Loucy (cell line): ENCODE results near the gene FOSL1.

Experiments
- H2AFZ ChIP-seq: fragments of 200-600 bp; sonication (generic); 2 replicates; pipeline ENCODE4 v1.6.0; 2016; ENCODE audit warnings: antibody characterized with exemption, mild to moderate bottlenecking, low read length, moderate library complexity
- H3F3A ChIP-seq: fragments of 200-600 bp; 2 replicates; pipeline ENCODE4 v1.6.0; 2016; ENCODE audit warnings: antibody characterized with exemption, low read depth, mild to moderate bottlenecking
- H3K27me3 ChIP-seq: fragments of 200-600 bp; sonication (generic); 2 replicates; pipeline ENCODE4 v1.6.1; 2014; ENCODE audit warnings: low read length, mild to moderate bottlenecking; ENCODE audit not compliant: insufficient read depth, poor library complexity, severe bottlenecking
- H3K36me3 ChIP-seq: fragments of 200-600 bp; sonication (generic); 2 replicates; pipeline ENCODE4 v1.6.1; 2016; ENCODE audit warnings: low read length; ENCODE audit not compliant: insufficient read depth
- H3K4me1 ChIP-seq: fragments of 200-600 bp; sonication (generic); 2 replicates; pipeline ENCODE4 v1.5.1; 2014; ENCODE audit warnings: low read length, mild to moderate bottlenecking; ENCODE audit not compliant: insufficient read depth, poor library complexity, severe bottlenecking
- H3K4me2 ChIP-seq: fragments of 200-600 bp; sonication (generic); 2 replicates; pipeline ENCODE4 v1.6.0; 2014; ENCODE audit warnings: antibody characterized with exemption, low read length, low read depth, mild to moderate bottlenecking; ENCODE audit not compliant: poor library complexity, severe bottlenecking
- H3K4me3 ChIP-seq: fragments of 200-600 bp; sonication (generic); 2 replicates; pipeline ENCODE4 v1.5.1; 2014; ENCODE audit warnings: low read length, mild to moderate bottlenecking, mixed read lengths; ENCODE audit not compliant: poor library complexity, severe bottlenecking
- H3K79me2 ChIP-seq: fragments of 200-600 bp; sonication (generic); 2 replicates; pipeline ENCODE4 v1.6.1; 2014; ENCODE audit warnings: low read length; ENCODE audit not compliant: insufficient read depth
- H3K9ac ChIP-seq: fragments of 200-600 bp; sonication (generic); 2 replicates; pipeline ENCODE4 v1.6.0; 2014; ENCODE audit warnings: mild to moderate bottlenecking, low read depth, low read length, moderate library complexity; ENCODE audit not compliant: poor library complexity, severe bottlenecking
- H3K9me2 ChIP-seq: fragments of 200-600 bp; sonication (generic); replicated peaks from 2 replicates; pipeline ENCODE4 v1.6.1; 2016; ENCODE audit warnings: low read depth, low read length, mixed read lengths
- H3K9me3 ChIP-seq: fragments of 200-600 bp; sonication (generic); 2 replicates; pipeline ENCODE4 v1.6.1; 2014; ENCODE audit warnings: mild to moderate bottlenecking, antibody characterized with exemption, low read length, low read depth; ENCODE audit not compliant: insufficient read depth
- H4K20me1 ChIP-seq: fragments of 200-600 bp; sonication (generic); 2 replicates; pipeline ENCODE4 v1.6.0; 2014; ENCODE audit warnings: antibody characterized with exemption, low read length, mild to moderate bottlenecking; ENCODE audit not compliant: insufficient read depth, poor library complexity, severe bottlenecking
- EZH2phosphoT487 ChIP-seq: fragments of 200-600 bp; IDR thresholded peaks from 2 replicates; pipeline ENCODE4 v1.6.1; 2018; ENCODE audit warnings: antibody characterized with exemption, mild to moderate bottlenecking, moderate library complexity, borderline replicate concordance
- TF ChIP-seq, protein P1 (sequence below): fragments of 200-600 bp; sonication (generic); conservative IDR thresholded peaks from 2 replicates; pipeline ENCODE4 v1.5.1; 2014; ENCODE audit warnings: mild to moderate bottlenecking, antibody characterized with exemption, low read length

The FOSL1 gene

GRCh38 chr11:65871811-65872548, 28.2 kb downstream of the FOSL1 start:
- H3K9ac ChIP-seq: no peak overlapping the region
- TF ChIP-seq, protein P1, sequence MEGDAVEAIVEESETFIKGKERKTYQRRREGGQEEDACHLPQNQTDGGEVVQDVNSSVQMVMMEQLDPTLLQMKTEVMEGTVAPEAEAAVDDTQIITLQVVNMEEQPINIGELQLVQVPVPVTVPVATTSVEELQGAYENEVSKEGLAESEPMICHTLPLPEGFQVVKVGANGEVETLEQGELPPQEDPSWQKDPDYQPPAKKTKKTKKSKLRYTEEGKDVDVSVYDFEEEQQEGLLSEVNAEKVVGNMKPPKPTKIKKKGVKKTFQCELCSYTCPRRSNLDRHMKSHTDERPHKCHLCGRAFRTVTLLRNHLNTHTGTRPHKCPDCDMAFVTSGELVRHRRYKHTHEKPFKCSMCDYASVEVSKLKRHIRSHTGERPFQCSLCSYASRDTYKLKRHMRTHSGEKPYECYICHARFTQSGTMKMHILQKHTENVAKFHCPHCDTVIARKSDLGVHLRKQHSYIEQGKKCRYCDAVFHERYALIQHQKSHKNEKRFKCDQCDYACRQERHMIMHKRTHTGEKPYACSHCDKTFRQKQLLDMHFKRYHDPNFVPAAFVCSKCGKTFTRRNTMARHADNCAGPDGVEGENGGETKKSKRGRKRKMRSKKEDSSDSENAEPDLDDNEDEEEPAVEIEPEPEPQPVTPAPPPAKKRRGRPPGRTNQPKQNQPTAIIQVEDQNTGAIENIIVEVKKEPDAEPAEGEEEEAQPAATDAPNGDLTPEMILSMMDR: no peak
- no peak for TF ChIP-seq EZH2phosphoT487
- no peak overlapping the region for H3K4me2 ChIP-seq
- no peaks in the 10 kb centered on the region for H3K9me3 ChIP-seq
- H3K4me1 ChIP-seq: peaks cover 34% of the 10 kb centered on the region
- H3K36me3 ChIP-seq: no peaks in the 10 kb centered on the region; the same call in 1 of the 2 replicates
- no peaks in the 10 kb centered on the region for H3K27me3 ChIP-seq
- peaks cover 4% of the 10 kb centered on the region for H4K20me1 ChIP-seq
- H3F3A ChIP-seq: no peaks in the 10 kb centered on the region
- H3K9me2 ChIP-seq: no peaks in the 10 kb centered on the region
- no peaks in the 10 kb centered on the region for H3K79me2 ChIP-seq
- no peak overlapping the region for H2AFZ ChIP-seq
- H3K4me3 ChIP-seq: no peak overlapping the region

DNA sequence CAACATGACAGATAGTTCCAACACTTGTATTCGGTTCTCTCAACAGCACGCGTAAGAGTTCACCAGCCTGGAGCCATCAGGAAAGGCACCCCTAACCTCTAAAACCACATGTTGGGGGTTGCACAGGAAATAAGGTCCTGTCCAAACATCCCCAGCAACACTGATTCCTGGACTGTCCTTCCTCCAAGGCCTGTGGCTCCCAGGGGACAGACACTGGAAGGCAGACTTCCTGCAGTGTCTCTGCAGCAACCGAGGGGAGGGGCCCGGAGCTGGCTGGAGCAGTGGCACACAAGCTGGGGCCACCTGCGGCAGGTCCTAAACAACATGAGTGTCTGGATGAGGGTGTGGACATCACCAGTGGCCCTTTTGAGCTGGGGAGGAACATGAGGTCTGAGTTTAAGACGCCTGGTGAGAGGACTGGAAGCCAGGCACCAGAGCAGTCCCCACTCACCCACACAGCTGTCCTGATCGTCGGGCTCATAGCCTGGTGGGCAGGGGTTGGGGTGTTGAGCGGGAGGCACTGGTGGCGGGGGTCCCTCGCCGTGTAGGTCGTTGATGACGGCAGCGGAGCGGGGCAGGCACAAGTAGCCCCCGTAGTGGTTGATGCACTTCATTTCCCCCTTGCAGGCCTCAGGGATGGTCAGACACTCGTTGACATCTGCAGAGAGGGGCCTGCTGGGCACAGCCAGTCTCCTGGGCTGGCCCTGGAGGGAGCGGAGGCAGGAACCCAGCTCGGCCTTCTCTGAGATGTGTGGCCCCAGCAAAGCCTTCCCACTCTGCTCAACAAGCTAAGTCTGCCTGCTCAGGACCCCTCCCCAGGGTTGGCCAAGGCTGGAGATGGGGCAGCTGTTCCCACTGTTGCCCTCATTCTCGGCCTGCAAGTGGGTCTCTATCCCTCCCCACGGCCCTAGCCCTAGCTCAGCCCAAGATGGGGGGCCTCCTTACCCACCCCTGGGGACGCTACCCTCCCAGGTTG, 29.2 kb downstream of the FOSL1 start:
- H3K4me2 ChIP-seq: peak overlapping the region; percentile 41
- peak overlapping the region; percentile 0 for H3K9ac ChIP-seq
- H3K79me2 ChIP-seq: no peaks in the 10 kb centered on the region
- no peaks in the 10 kb centered on the region; the same call in 1 of the 2 replicates for H3K36me3 ChIP-seq
- H3K4me3 ChIP-seq: peak overlapping the region; percentile 21
- no peaks in the 10 kb centered on the region for H3F3A ChIP-seq
- no peaks in the 10 kb centered on the region for H3K9me3 ChIP-seq
- H3K27me3 ChIP-seq: no peaks in the 10 kb centered on the region
- H3K9me2 ChIP-seq: no peaks in the 10 kb centered on the region
- no peak overlapping the region for H2AFZ ChIP-seq
- TF ChIP-seq, protein P1: no peak
- TF ChIP-seq EZH2phosphoT487: no peak
- peaks cover 4% of the 10 kb centered on the region for H4K20me1 ChIP-seq
- H3K4me1 ChIP-seq: peaks cover 34% of the 10 kb centered on the region

DNA sequence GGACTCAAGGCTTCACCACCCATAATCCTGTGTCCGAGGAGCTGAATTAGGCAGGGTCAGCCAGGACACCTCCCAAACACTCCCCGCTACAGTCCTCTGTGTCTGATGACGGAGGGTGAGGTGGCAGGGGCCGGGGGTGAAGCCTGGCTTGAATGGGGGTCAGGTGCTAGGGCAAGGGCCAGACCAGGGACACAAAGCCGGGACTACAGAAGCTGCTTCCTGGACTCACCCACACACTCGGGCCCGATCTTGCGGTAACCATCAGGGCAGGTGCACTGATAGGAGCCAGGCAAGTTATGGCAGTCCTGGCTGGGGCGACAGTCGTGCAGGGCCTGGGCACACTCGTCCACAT, 29.9 kb downstream of the FOSL1 start:
- TF ChIP-seq, protein P1: no peak
- TF ChIP-seq EZH2phosphoT487: no peak
- peak overlapping the region; percentile 0 for H3K9ac ChIP-seq
- no peaks in the 10 kb centered on the region for H3K27me3 ChIP-seq
- no peak overlapping the region for H2AFZ ChIP-seq
- H4K20me1 ChIP-seq: peaks cover 4% of the 10 kb centered on the region
- peak overlapping the region; percentile 21 for H3K4me3 ChIP-seq
- H3K9me3 ChIP-seq: no peaks in the 10 kb centered on the region
- H3K4me2 ChIP-seq: peak overlapping the region; percentile 41
- H3K4me1 ChIP-seq: peaks cover 34% of the 10 kb centered on the region
- no peaks in the 10 kb centered on the region for H3K9me2 ChIP-seq
- no peaks in the 10 kb centered on the region for H3F3A ChIP-seq
- peaks cover 3% of the 10 kb centered on the region; the same call in 1 of the 2 replicates for H3K36me3 ChIP-seq
- peaks cover 2% of the 10 kb centered on the region; the same call in 1 of the 2 replicates for H3K79me2 ChIP-seq
